ENCODE data around the gene NFATC2.

- TF ChIP-seq CTCF (IDR thresholded peaks at IDR 0.05) (no peak), POLR2A (IDR thresholded peaks at IDR 0.05) (no peak)
Observed at GRCh38 chr20:51585148-51585547, 42.6 kb upstream of the NFATC2 start.
